Activated naive CD4-positive, alpha-beta T cell treated with anti-CD3 and anti-CD28 coated beads, Interleukin-2, amount 50 U/mL, for 16 hours (primary cell): ENCODE data around the gene IAH1.
A peak's percentile ranks its signal among the peaks of the same experiment; 100 is the strongest.

Experiments
- DNase-seq: peaks from one replicate; pipeline ENCODE4 v3.0.0-alpha.2; 2020

Gene IAH1

DNA sequence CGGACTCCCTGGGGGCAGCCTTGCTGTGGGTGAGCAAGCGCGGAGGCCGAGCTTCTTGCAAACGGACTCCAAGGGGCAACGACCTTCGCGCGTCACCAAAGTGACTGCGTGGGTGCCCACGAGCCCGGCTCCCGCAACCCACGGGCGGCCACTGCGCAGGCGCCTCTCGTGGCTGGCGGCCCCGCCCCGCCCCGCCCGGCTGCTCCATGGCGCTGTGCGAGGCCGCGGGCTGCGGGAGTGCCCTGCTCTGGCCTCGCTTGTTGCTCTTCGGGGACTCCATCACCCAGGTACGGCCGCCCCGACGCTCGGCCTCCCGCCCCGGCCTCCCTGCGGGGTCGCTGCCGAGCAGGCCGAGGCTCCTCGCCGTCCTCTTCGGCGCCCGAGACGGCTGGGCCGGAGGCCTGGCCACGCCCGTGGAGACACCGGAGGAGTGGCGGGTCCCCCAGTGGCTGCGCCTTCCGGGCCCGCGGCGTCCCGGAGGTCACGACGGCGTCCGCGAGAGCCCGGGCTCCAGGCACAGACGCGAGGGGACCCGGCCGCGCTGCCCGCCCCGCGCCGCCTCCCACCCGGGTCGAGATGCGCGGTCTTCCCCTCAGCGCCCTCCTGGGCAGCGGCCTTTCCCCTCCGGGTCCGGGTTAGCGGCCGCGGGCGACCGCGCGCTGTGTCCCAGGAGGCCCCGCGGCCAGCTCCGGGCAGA, at the start of gene IAH1:
TSS of gene IAH1 (plus strand) at position 191 of the 697 bp plus-strand sequence. CDS start at position 207, 16 bp downstream.
- peak; percentile 81 for DNase-seq

DNA sequence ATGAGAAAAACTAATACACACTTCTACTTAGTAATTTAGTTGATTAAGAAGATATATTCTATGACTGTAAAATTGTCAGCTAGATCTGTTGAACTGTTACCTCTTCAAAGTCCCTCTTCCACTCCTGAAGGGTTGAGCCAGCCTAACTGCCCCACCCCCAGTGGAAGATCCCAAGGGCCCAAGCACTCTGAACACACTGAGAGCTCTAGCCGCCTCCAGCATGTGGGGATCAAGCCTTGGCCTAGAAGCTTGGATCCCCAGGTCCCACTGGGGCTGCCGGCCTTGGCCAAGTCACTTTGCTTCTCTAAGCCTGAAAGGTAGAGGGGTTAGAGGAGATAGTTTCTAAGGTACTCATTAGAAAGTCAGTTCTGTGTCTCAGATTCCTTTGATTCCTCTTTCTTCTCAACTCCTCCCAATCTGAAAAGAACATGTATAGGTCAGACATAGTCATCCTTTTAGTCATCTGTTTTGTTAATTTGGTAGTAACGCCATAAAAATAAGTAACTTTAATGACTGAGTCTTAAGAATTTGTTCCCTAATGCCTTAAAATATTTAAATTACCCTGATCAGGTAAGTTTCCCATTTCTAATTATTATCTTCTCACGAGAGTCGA, 45.3 kb upstream of the IAH1 start:
- DNase-seq, result no peak

DNA sequence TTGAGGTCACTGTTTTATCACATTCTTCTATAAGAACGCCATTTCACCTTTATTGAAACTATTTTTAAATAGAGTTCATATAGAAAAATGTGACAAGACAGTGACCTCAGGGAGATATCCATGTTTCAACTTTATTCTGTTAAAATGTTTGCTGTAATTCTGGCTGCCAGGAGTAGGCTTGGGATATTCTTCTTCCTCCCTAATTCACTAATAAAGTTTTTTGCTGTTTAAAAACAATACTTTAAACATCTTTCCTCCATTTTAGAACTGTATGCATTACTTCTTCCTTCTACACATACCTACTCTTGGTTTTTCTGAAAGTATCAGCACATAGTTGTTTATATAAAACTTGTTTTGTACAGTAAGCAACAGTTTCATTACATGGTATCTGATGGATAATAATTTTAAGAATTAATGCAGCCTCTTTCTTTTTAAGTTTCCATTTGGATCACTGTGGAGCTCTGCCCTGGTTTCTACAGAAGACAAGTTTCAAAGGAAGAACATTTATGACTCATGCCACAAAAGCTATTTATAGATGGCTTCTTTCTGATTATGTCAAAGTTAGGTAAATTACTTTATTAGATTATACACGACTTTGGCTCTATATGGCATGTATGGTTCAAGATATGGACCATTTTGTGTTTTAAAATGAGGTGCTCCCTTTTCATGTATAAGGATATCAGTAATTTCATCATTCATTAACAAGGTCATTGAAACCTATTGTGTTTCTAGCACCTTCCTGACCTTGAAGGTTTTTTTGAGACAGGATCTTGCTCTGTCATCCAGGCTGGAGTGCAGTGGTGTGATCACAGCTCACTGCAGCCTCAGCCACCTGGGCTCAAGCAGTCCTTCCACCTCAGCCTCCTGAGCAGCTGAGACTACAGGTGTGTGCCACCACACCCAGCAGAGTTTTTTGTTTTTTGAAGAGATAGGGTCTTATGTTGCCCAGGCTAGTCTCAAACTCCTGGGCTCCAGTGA, 43.7 kb upstream of the IAH1 start:
- no peak for DNase-seq

DNA sequence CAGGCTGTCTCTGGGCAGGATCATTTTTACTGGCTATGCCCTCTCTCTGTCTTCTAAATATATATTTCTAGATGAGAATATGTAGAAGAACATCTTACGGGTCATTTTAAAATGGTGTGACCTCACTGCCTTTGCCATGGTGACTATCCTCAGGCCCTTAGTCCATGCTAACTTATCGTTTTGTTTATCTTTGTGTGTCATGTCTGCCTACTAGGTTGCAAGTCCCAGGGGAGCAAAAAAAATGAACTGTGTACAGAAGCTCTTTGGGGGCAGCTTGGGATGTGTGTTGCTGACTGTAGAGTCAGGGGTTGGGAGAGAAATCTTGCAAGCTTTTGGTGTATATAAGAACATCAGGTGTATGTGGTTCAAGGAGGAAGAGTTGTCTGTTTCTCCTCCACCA, 39.9 kb upstream of the IAH1 start:
- DNase-seq, result no peak

DNA sequence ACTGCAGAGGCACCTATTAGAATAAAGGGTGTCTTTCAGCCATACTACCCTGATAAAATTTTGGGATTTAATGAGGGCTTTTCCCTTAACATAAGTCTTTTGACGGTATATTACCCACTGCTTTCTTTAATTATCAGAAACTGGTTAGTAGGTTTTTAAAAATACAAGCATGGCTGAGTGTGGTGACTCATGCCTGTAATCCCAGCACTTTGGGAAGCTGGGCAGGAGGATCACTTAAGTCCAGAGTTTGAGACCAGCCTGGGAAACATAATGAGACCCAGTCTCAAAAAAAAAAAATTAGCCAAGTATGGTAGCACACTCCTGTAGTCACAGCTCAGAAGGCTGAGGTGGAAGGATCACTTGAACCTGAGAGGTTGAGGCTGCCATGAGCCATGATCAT, 34.8 kb upstream of the IAH1 start:
- DNase-seq, result no peak

DNA sequence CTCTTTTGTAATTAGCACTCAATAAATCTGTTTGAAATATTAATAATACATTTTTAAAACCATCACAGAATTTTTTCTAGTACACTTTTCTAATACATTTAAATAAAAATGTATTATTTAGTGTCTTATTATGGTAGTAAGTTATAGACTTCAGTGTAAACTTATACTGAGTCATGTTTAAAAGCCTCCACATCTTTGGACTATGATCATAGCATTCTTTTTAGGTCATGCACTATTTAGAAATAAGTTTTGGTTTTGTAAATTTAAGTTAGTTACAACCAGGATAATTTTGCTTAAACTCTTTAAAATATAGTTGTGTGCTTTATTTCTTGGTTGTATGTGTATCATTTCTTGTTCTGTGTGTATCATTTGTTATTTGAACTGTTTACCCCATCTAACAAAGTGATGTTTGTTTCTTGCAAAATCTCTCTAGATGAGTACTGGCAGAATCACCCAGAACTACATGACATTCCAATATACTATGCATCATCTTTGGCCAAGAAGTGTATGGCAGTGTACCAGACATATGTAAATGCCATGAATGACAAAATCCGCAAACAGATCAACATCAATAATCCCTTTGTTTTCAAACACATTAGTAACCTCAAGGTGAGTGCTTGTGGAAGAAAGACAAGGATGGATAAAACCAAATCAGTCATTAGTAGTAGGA, 34.2 kb upstream of the IAH1 start:
- DNase-seq, result no peak

GRCh38 chr2:9441556-9441955, 32.8 kb upstream of the IAH1 start:
- DNase-seq, result no peak

GRCh38 chr2:9443526-9443925, 30.8 kb upstream of the IAH1 start:
- no peak for DNase-seq

GRCh38 chr2:9445089-9445488, 29.3 kb upstream of the IAH1 start:
- no peak for DNase-seq

GRCh38 chr2:9451231-9451630, 23.1 kb upstream of the IAH1 start:
- no peak for DNase-seq

DNA sequence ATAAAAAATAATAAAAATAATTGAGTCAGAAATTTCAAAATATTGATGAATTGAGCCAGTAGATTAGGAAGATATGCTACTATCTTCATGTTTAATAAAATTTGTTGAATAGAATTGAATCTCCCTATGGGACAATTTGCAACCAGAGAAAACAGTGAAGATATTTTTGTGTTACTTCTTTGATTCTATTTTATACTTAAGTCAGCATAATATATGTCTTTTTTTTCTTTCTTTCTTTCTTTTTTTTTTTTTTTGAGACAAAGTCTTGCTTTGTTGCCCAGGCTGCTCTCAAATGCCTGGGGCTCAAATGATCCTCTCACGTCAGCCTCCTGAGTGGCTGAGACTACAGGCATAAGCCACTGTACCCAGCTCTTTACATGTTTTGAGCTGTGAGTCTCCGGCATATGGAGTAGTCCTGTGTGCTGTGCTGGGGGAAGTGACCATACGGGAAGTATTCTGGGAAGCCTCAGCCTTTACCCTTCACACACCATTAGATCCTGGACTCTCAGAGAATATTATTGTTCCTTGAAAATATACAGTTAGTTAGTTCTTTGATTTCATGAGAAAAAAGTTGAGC, 13.8 kb upstream of the IAH1 start:
- DNase-seq, result no peak

DNA sequence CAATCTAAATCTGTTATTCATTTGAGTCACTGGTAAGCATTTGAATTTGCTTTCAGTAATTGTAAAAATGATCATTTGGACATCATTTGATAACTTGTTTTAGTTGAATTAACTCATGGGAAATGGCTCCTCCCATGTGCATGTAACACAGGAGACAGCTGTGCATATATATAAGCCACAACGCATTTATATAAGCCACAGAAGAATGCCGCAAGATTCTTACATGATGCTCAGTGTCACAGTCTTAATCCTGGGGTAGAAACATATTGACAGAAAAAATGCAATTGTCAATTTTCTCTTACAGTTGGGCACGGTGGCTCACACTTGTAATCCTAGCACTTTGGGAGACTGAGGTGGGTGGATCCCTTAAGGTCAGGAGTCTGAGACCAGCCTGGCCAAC, 13.3 kb upstream of the IAH1 start:
- no peak for DNase-seq

DNA sequence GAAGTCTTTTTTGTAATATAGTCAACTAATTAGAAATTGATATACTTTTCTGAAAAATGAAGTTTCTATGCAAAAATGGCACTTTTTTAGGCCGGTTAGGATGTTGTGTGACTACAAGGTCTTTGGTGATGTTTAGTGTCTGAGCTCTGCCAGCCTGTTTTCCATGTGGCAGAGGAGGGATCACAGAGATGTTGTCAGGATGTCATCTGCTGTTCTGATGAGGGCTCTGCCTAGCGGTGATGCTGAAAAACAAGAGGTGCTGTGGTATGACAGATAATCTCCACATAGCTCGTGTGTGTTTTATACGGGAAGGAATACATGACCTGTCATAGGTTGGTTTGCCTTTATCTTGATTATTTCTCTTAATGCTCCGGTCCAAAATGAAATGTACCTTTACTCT, 12.0 kb upstream of the IAH1 start:
- no peak for DNase-seq

DNA sequence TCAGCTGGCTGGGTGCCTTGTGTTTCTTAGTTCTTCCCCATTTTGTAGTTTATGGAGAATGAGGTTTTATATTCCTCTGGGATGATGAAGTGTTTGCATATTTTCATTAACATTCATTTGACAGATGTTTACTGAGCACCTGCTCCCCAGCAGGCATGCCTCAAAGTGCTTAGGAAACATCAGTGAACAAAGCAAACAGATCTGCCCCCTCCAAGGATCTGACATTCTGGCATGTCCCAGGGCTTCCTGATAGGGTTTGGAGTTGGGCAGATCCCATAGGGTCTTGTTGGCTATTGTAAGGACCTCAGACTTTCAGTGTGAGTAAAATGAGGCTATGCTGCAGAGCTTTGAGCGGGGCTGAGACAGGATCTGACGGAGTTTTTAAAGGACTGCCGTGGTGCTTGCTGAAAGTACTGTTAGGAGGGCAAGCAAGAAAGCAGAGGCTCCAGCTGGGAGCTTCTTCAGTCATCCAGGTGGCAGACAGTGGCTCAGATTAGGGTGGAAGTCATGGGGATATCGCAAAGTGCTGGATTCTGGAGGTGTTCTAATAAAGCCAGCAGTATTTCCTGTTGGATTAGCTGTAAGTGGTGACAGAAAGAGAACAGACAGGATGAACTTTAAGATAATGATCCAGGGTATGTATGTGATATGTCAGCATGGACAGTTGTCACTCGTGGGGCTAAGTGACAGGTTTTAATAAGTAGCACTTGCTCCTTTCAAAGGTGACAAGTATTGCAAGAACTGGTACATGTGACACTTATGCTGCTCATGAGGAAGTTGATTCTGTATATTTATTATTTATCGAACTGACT, 11.3 kb upstream of the IAH1 start:
- no peak for DNase-seq

GRCh38 chr2:9463698-9464034, 10.7 kb upstream of the IAH1 start:
- DNase-seq, result no peak

- DNase-seq, result no peak
Measured at GRCh38 chr2:9465170-9465569, 9.2 kb upstream of the IAH1 start.

DNA sequence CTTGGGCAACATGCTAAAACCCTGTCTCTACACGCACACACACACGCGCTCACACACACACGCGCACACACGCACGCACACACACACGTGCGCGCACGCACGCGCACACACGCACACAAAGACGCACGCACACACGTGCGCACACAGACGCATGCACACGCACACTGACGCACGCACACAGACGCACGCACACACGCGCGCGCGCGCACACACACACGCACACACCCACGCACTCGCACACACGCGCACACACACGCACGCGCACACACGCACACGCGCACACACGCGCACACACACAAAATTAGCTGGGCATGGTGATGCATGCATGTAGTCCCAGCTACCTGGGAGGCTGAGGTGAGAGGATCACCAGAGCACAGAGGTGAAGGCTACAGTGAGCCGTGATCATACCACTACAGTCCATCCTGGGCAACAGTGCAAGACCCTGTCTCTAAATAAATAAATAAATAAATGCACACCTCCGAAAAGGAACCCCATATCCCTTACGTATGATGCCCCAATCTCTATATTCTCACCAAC, 8.1 kb upstream of the IAH1 start:
- no peak for DNase-seq

DNA sequence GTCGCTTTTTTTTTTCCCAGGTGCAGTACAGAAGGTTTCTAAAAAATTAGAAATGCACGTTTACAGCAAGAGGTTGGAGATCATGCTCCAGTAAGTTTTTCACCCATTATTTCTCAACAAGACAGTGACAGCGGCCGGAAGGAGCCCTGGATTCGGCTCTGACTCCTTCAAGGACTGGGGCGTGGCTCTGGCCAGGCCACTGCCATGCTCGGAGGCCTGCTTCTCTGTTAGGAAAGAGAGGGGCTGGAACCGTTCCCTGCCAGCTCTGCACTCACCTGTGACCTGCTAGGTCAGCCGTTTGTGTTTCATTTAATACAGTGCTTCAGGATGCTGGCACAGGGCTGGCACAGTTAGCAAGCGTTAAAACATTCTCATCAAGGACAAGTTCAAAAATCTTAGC, 6.7 kb upstream of the IAH1 start:
- DNase-seq, result no peak

DNA sequence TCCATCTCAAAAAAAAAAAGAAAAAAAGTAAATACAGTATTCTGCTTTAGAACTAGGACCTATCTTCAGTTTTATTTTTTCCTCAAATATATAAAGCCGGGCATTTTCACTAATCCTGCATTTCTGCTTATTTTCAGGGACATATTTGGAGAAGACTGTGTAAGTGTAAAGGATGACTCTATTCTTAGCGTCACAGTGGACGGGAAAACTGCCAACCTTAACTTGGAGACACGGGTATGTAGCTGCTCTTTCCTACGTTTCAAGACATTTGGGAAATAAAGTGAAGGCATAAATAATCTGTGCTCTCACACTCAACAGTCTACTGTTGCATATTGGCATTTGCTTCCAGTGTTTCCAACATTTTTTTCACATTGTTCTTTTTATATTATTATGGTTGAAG, 3.1 kb upstream of the IAH1 start:
- DNase-seq, result no peak

DNA sequence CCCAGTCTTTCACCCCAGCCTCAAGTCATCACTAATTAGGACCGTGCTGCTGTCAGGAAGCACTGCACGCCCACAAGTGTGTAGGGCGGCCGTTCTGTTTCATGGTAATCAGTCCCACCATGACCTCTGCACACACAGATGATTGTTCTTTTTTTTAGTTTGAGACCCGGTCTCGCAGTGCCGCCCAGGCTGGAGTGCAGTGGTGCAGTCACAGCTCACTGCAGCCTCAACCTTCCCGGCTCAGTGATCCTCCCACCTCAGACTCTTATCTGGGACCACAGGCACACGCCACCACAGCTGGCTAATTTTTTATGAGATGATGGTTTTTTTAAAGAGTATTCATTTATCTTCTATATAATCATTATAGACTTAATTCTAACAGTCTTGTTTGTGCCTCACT, 1.8 kb upstream of the IAH1 start:
- no peak for DNase-seq

DNA sequence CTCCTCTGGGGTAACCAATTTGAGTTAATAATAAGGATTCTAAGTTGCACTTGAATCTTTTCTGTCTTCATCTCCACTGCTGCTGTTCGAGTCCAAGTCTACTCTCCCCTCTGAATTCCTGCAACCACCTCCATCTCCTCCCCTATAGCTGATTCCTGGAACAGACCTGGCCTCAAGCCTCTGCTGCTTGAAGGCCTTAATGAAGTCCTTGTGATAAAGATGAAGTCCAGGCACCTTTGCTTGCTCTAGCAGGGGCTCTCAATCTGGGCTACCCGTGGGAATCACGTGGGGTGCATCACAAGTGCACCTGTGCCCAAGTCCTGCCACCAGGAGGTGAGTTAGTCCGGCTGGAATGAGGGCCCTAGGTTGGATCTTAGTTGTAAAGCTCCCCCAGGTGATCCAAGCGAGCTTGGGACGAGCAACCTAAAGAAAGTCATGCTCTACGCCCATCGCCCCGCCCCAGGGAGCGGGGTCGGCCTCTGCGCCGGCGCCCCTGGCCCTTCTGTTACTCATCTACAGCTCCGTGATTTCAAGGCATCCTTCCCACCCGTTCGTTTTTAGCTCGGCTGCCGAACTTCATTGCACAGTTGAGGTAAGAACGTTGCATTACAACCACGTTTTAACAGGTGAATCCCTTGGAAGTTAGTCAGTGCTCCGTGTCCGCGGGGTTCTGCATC, 905 bp upstream of the IAH1 start:
- no peak for DNase-seq
